Bronchial epithelial cell (primary cell): ENCODE measurements around the gene LPAR3. TPM values are rescaled to one million over a fixed set of nuclear protein-coding genes. Genes with fewer than 3 reads are reported as not detected.
A peak's percentile ranks its signal among the peaks of the same experiment; 100 is the strongest.

Experiments used
- DNase-seq: peaks from one replicate; pipeline ENCODE4 v3.0.0-alpha.2; 2010; ENCODE audit warnings: low read depth
- FAIRE-seq: peaks from 2 replicates; lab custom pipeline; 2011; peaks lifted over from hg19 to GRCh38; lab: Jason Lieb, UNC
- H3K27me3 ChIP-seq: 2 replicates; pipeline ENCODE4 v1.5.1; 2011; ENCODE audit warnings: low read length; ENCODE audit not compliant: control insufficient read depth, insufficient read depth
- H3K36me3 ChIP-seq: 2 replicates; pipeline ENCODE4 v1.5.1; 2011; ENCODE audit warnings: low read length; ENCODE audit not compliant: control insufficient read depth, insufficient read depth
- H3K4me3 ChIP-seq: 2 replicates; pipeline ENCODE4 v1.5.1; 2011; ENCODE audit warnings: mild to moderate bottlenecking, low read depth, low read length, control low read depth
- CTCF ChIP-seq: IDR thresholded peaks from 2 replicates; pipeline ENCODE4 v1.5.1; 2011; ENCODE audit warnings: mild to moderate bottlenecking, moderate library complexity, low read length, control low read depth, inconsistent platforms; ENCODE audit not compliant: insufficient read depth, severe bottlenecking
- total RNA-seq: library from RNA; depleted of rRNA; stranded (reverse); fragments of >200 nt; gene quantifications from 2 replicates; pipeline ENCODE4 v1.2.1, GENCODE V29; 2014

LPAR3 gene
- total RNA-seq, 1 donor from 2014 or later = 104 TPM

GRCh38 chr1:84936116-84936810, 43.3 kb upstream of the LPAR3 start:
- Histone ChIP-seq H3K36me3 (no peaks in the 10 kb centered on the region), H3K4me3 (no peak overlapping the region), H3K27me3 (no peaks in the 10 kb centered on the region)
- TF ChIP-seq CTCF = peak; percentile 76
- DNase-seq (peak; percentile 62), FAIRE-seq (no peak)

GRCh38 chr1:84933011-84933611, 40.1 kb upstream of the LPAR3 start:
- no peak for TF ChIP-seq CTCF
- no peak for DNase-seq
- no peaks in the 10 kb centered on the region for H3K27me3 ChIP-seq
- H3K4me3 ChIP-seq = no peak overlapping the region
- no peak for FAIRE-seq
- no peaks in the 10 kb centered on the region for H3K36me3 ChIP-seq

GRCh38 chr1:84930831-84931230, 37.8 kb upstream of the LPAR3 start:
- FAIRE-seq (no peak), DNase-seq (peak; percentile 40)

GRCh38 chr1:84930329-84930728, 37.3 kb upstream of the LPAR3 start:
- H3K27me3 ChIP-seq = no peaks in the 10 kb centered on the region
- no peak overlapping the region for H3K4me3 ChIP-seq
- FAIRE-seq (no peak), DNase-seq (no peak)
- no peaks in the 10 kb centered on the region for H3K36me3 ChIP-seq
- no peak for TF ChIP-seq CTCF

More at GRCh38 chr1:84930831-84931230, 37.8 kb upstream of the LPAR3 start:
- no peak for TF ChIP-seq CTCF
- no peaks in the 10 kb centered on the region for H3K36me3 ChIP-seq
- H3K27me3 ChIP-seq = no peaks in the 10 kb centered on the region
- H3K4me3 ChIP-seq = no peak overlapping the region

DNA sequence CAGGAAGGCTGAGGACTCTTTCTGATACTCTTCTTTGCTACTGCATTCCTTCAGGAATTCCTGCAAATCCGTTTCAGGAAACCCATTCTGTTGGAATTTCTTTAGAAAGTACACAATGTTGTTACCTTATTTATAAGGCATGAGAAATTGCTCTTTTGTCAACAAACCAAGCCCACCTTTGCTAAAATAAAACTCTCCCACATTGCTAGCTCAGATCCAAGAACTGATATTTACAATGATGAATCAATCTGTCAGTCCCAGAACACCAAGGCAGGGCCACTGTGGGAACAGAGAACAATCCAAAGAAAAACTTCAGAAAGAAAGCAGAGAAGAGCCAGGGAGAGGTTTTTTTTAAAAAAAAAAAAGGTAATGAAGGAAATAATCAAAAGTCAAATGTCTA, 36.6 kb upstream of the LPAR3 start:
- no peak overlapping the region for H3K4me3 ChIP-seq
- no peak for FAIRE-seq
- no peaks in the 10 kb centered on the region for H3K27me3 ChIP-seq
- no peaks in the 10 kb centered on the region for H3K36me3 ChIP-seq
- DNase-seq = no peak
- no peak for TF ChIP-seq CTCF
